Hepatocyte (in vitro differentiated cells): Measurements from ENCODE around the gene TSPAN3.

ENCODE experiments used
- EZH2phosphoT487 ChIP-seq: fragments of 200-600 bp; sonication (generic); IDR thresholded peaks from one replicate; pipeline ENCODE4 v1.6.1; 2018; ENCODE audit warnings: antibody characterized with exemption, mild to moderate bottlenecking, low read depth, moderate library complexity; ENCODE audit not compliant: unreplicated experiment, severe bottlenecking
- TF ChIP-seq, protein P1 (sequence below): fragments of 200-600 bp; sonication (generic); IDR thresholded peaks from 2 replicates; pipeline ENCODE4 v1.5.1; 2016; ENCODE audit warnings: antibody characterized with exemption, mild to moderate bottlenecking; ENCODE audit not compliant: poor library complexity

- TF ChIP-seq, protein P1, sequence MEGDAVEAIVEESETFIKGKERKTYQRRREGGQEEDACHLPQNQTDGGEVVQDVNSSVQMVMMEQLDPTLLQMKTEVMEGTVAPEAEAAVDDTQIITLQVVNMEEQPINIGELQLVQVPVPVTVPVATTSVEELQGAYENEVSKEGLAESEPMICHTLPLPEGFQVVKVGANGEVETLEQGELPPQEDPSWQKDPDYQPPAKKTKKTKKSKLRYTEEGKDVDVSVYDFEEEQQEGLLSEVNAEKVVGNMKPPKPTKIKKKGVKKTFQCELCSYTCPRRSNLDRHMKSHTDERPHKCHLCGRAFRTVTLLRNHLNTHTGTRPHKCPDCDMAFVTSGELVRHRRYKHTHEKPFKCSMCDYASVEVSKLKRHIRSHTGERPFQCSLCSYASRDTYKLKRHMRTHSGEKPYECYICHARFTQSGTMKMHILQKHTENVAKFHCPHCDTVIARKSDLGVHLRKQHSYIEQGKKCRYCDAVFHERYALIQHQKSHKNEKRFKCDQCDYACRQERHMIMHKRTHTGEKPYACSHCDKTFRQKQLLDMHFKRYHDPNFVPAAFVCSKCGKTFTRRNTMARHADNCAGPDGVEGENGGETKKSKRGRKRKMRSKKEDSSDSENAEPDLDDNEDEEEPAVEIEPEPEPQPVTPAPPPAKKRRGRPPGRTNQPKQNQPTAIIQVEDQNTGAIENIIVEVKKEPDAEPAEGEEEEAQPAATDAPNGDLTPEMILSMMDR: no peak
- TF ChIP-seq EZH2phosphoT487: no peak
These were observed 7.7 kb downstream of the TSPAN3 start for GRCh38 chr15:77063249-77063648.
